Dermis blood vessel endothelial cell (primary cell): ENCODE results near the gene GALNT7. TPM values are rescaled to one million over a fixed set of nuclear protein-coding genes. Genes with fewer than 3 reads are reported as not detected.

Experiments
- DNase-seq: peaks from one replicate; pipeline ENCODE4 v3.0.0; 2010
- total RNA-seq: library from RNA; depleted of rRNA; stranded (reverse); fragments of >200 nt; gene quantifications from 2 replicates; pipeline ENCODE4 v1.2.3, GENCODE V29; 2014

Gene GALNT7
- total RNA-seq, 1 donor from 2014 or later, result 29.3 TPM

- no peak for DNase-seq
Observed at GRCh38 chr4:173267711-173268110, 99.1 kb downstream of the GALNT7 start.

- no peak for DNase-seq
Observed at GRCh38 chr4:173269280-173269679, 100.7 kb downstream of the GALNT7 start.

GRCh38 chr4:173270312-173271027 lies 101.9 kb downstream of the GALNT7 start:
- DNase-seq, result no peak

GRCh38 chr4:173272314-173272713 lies 103.7 kb downstream of the GALNT7 start:
- no peak for DNase-seq

- DNase-seq, result no peak
Observed at GRCh38 chr4:173272996-173273395, 104.4 kb downstream of the GALNT7 start.

- DNase-seq, result no peak
Observed at GRCh38 chr4:173273941-173274340, 105.3 kb downstream of the GALNT7 start.

GRCh38 chr4:173274744-173275143 lies 106.1 kb downstream of the GALNT7 start:
- DNase-seq, result no peak

- no peak for DNase-seq
Observed at GRCh38 chr4:173275150-173275549, 106.5 kb downstream of the GALNT7 start.

- no peak for DNase-seq
Observed at GRCh38 chr4:173277340-173277739, 108.7 kb downstream of the GALNT7 start.

- no peak for DNase-seq
Observed at GRCh38 chr4:173280998-173281397, 112.4 kb downstream of the GALNT7 start.

GRCh38 chr4:173281406-173282255 lies 113.0 kb downstream of the GALNT7 start:
- DNase-seq, result no peak

GRCh38 chr4:173282256-173282562 lies 113.6 kb downstream of the GALNT7 start:
- no peak for DNase-seq

- DNase-seq, result no peak
Observed at GRCh38 chr4:173282626-173283025, 114.0 kb downstream of the GALNT7 start.

GRCh38 chr4:173284463-173284862 lies 115.9 kb downstream of the GALNT7 start:
- DNase-seq, result no peak

- DNase-seq, result no peak
Observed at GRCh38 chr4:173287486-173287885, 118.9 kb downstream of the GALNT7 start.

GRCh38 chr4:173288296-173288695 lies 119.7 kb downstream of the GALNT7 start:
- DNase-seq, result peak; percentile 84

GRCh38 chr4:173288698-173289352 lies 120.2 kb downstream of the GALNT7 start:
- DNase-seq, result peak; percentile 32

- no peak for DNase-seq
Observed at GRCh38 chr4:173289353-173289727, 120.7 kb downstream of the GALNT7 start.

GRCh38 chr4:173291899-173292298 lies 123.3 kb downstream of the GALNT7 start:
- no peak for DNase-seq

GRCh38 chr4:173293663-173294062 lies 125.1 kb downstream of the GALNT7 start:
- no peak for DNase-seq

GRCh38 chr4:173294444-173294843 lies 125.8 kb downstream of the GALNT7 start:
- DNase-seq, result no peak

- DNase-seq, result peak; percentile 50
Observed at GRCh38 chr4:173301518-173302201, 133.0 kb downstream of the GALNT7 start.

GRCh38 chr4:173307778-173308177 lies 139.2 kb downstream of the GALNT7 start:
- no peak for DNase-seq
